Ishikawa (cell line): ENCODE measurements around the gene PARVB.

ENCODE experiments used
- CEBPB ChIP-seq: IDR thresholded peaks from 2 replicates; pipeline ENCODE4 v1.6.1; 2012
- CREB1 ChIP-seq: IDR thresholded peaks from 2 replicates; pipeline ENCODE4 v1.6.1; 2012; ENCODE audit warnings: low read depth
- EGR1 ChIP-seq: IDR thresholded peaks from 2 replicates; pipeline ENCODE4 v1.6.1; 2012
- EP300 ChIP-seq: IDR thresholded peaks from 2 replicates; pipeline ENCODE4 v1.6.1; 2012; ENCODE audit warnings: borderline replicate concordance
- FOXM1 ChIP-seq: IDR thresholded peaks from 2 replicates; pipeline ENCODE4 v1.6.1; 2012; ENCODE audit warnings: low read depth, borderline replicate concordance
- MAX ChIP-seq: IDR thresholded peaks from 2 replicates; pipeline ENCODE4 v1.6.1; 2012
- NFIC ChIP-seq: IDR thresholded peaks from 2 replicates; pipeline ENCODE4 v1.6.1; 2012
- RAD21 ChIP-seq: IDR thresholded peaks from 2 replicates; pipeline ENCODE4 v1.6.1; 2012; ENCODE audit warnings: low read depth
- REST ChIP-seq: IDR thresholded peaks from 2 replicates; pipeline ENCODE4 v1.6.1; 2012; ENCODE audit warnings: low read depth, mild to moderate bottlenecking
- TAF1 ChIP-seq: IDR thresholded peaks from 2 replicates; pipeline ENCODE4 v1.6.1; 2012; ENCODE audit warnings: low read depth, mild to moderate bottlenecking
- TCF12 ChIP-seq: IDR thresholded peaks from 2 replicates; pipeline ENCODE4 v1.6.1; 2012; ENCODE audit warnings: low read depth
- TEAD4 ChIP-seq: IDR thresholded peaks from 2 replicates; pipeline ENCODE4 v1.6.1; 2012
- USF1 ChIP-seq: IDR thresholded peaks from 2 replicates; pipeline ENCODE4 v1.6.1; 2012
- YY1 ChIP-seq: IDR thresholded peaks from 2 replicates; pipeline ENCODE4 v1.6.1; 2012; ENCODE audit warnings: low read depth
- ZBTB7A ChIP-seq: IDR thresholded peaks from 2 replicates; pipeline ENCODE4 v1.6.1; 2012; ENCODE audit warnings: low read depth

Gene PARVB

GRCh38 chr22:44070029-44070428 is 45.9 kb downstream of the PARVB start:
- no peak for TF ChIP-seq RAD21
- no peak for TF ChIP-seq NFIC
- TF ChIP-seq TAF1: no peak
- no peak for TF ChIP-seq CEBPB
- no peak for TF ChIP-seq TCF12
- TF ChIP-seq ZBTB7A: no peak
- no peak for TF ChIP-seq REST
- no peak for TF ChIP-seq USF1
- TF ChIP-seq FOXM1: no peak
- no peak for TF ChIP-seq EP300
- no peak for TF ChIP-seq EGR1
- TF ChIP-seq YY1: no peak
- TF ChIP-seq CREB1: no peak
- no peak for TF ChIP-seq MAX
- no peak for TF ChIP-seq TEAD4

- TF ChIP-seq RAD21: no peak
- no peak for TF ChIP-seq CREB1
- no peak for TF ChIP-seq FOXM1
Observed at GRCh38 chr22:44071781-44072326, 47.8 kb downstream of the PARVB start.

- TF ChIP-seq FOXM1 (no peak), EP300 (no peak), REST (no peak), CREB1 (no peak), EGR1 (no peak), MAX (no peak), TCF12 (no peak), RAD21 (no peak), NFIC (no peak), CEBPB (no peak), YY1 (no peak), USF1 (no peak), TAF1 (no peak), TEAD4 (no peak), ZBTB7A (no peak)
Observed at GRCh38 chr22:44074337-44074984, 50.4 kb downstream of the PARVB start.

- no peak for TF ChIP-seq FOXM1
- TF ChIP-seq TCF12: no peak
- no peak for TF ChIP-seq NFIC
- TF ChIP-seq EP300: no peak
- no peak for TF ChIP-seq MAX
- no peak for TF ChIP-seq RAD21
- no peak for TF ChIP-seq REST
- TF ChIP-seq TEAD4: no peak
- no peak for TF ChIP-seq TAF1
- TF ChIP-seq YY1: no peak
- TF ChIP-seq EGR1: no peak
- TF ChIP-seq USF1: no peak
- TF ChIP-seq ZBTB7A: no peak
- TF ChIP-seq CEBPB: no peak
- no peak for TF ChIP-seq CREB1
Observed at GRCh38 chr22:44075022-44075421, 50.9 kb downstream of the PARVB start.
